Common myeloid progenitor, CD34-positive (primary cell): Measurements from ENCODE around the gene GRP.
A peak's percentile ranks its signal among the peaks of the same experiment; 100 is the strongest.
"Not testable (repeated sequence)": the region's sequence is repeated elsewhere in the genome, so short reads cannot be mapped to it uniquely, and the experiment has no call there.

Experiments
- CTCF ChIA-PET: fragments of 350-600 bp; sonication (Branson Sonifier 250); formaldehyde crosslinking; loops from one replicate; lab custom pipeline; 2021; ENCODE audit warnings: antibody characterized with exemption; lab: Charles Lee
- POLR2A ChIA-PET: fragments of 350-600 bp; sonication (Branson Sonifier 250); formaldehyde crosslinking; loops from one replicate; lab custom pipeline; 2021; ENCODE audit warnings: antibody characterized with exemption; lab: Charles Lee
- DNase-seq, 3 donors: peaks; one replicate each; pipeline versions ENCODE4 v3.0.0 to v3.0.0-alpha.2; 2013
- H3K27ac ChIP-seq, 2 experiments: 1 replicate in 1 of 2; 2 replicates in 1 of 2; pipeline ENCODE4 v1.7.0; 2013; ENCODE audit warnings: inconsistent platforms in 2 of 2, low read length in 2 of 2, mild to moderate bottlenecking in 2 of 2, low read depth in 1 of 2, moderate library complexity in 1 of 2; ENCODE audit not compliant: severe bottlenecking in 2 of 2, insufficient read depth in 1 of 2, poor library complexity in 1 of 2
- H3K27me3 ChIP-seq, 5 experiments: replicated peaks in 2 of 5; 1 replicate in 3 of 5; 2 replicates in 2 of 5; pipeline versions ENCODE4 v1.6.1 to v1.7.0; 2013; ENCODE audit warnings: low read length in 4 of 5, mild to moderate bottlenecking in 2 of 5, moderate library complexity in 2 of 5, inconsistent platforms in 1 of 5; ENCODE audit not compliant: insufficient read depth in 5 of 5, control insufficient read depth in 4 of 5
- H3K36me3 ChIP-seq, 4 experiments: 1 replicate in 2 of 4; 2 replicates in 2 of 4; pipeline versions ENCODE4 v1.6.1 to v1.7.0; 2013; ENCODE audit warnings: low read length in 3 of 4, control low read depth in 1 of 4, mild to moderate bottlenecking in 1 of 4; ENCODE audit not compliant: control insufficient read depth in 4 of 4, insufficient read depth in 4 of 4
- H3K4me1 ChIP-seq, 4 experiments: 1 replicate in 3 of 4; 2 replicates in 1 of 4; pipeline versions ENCODE4 v1.6.1 to v1.7.1; 2013; ENCODE audit warnings: low read length in 3 of 4, mild to moderate bottlenecking in 3 of 4, control low read depth in 1 of 4, inconsistent platforms in 1 of 4, moderate library complexity in 1 of 4; ENCODE audit not compliant: control insufficient read depth in 4 of 4, insufficient read depth in 4 of 4; ENCODE audit errors: control extremely low read depth in 1 of 4
- H3K4me3 ChIP-seq, 7 experiments: 1 replicate in 4 of 7; 2 replicates in 3 of 7; pipeline versions ENCODE4 v1.5.1 to v1.7.0; 2013; ENCODE audit warnings: mild to moderate bottlenecking in 7 of 7, low read length in 6 of 7, moderate library complexity in 6 of 7, inconsistent platforms in 2 of 7, low read depth in 2 of 7, control low read depth in 1 of 7; ENCODE audit not compliant: insufficient read depth in 4 of 7, control insufficient read depth in 1 of 7; ENCODE audit errors: extremely low read depth in 1 of 7
- H3K9me3 ChIP-seq, 5 experiments: 1 replicate in 4 of 5; 2 replicates in 1 of 5; pipeline versions ENCODE4 v1.6.1 to v1.7.1; 2013; ENCODE audit warnings: low read length in 4 of 5, mild to moderate bottlenecking in 2 of 5, inconsistent platforms in 1 of 5, low read depth in 1 of 5, moderate library complexity in 1 of 5; ENCODE audit not compliant: control insufficient read depth in 4 of 5, insufficient read depth in 2 of 5; ENCODE audit errors: control extremely low read depth in 1 of 5
- WGBS: methylation state at CpG from one replicate; pipeline ENCODE4 v1.1.5; 2013; ENCODE audit not compliant: insufficient coverage; 5-methylcytosine and 5-hydroxymethylcytosine counted together

The GRP gene

GRCh38 chr18:59238385-59238784 is 18.4 kb downstream of the GRP start:
- POLR2A ChIA-PET: no interaction called here
- no peaks in the 10 kb centered on the region for H3K36me3 ChIP-seq
- H3K27me3 ChIP-seq: peaks cover 3 to 7% (median 4%) of the 10 kb centered on the region in 5 experiments
- H3K4me3 ChIP-seq: no peak overlapping the region
- no peaks in the 10 kb centered on the region for H3K4me1 ChIP-seq
- no peak overlapping the region for H3K27ac ChIP-seq
- H3K9me3 ChIP-seq: no peaks in the 10 kb centered on the region
- no peak for DNase-seq
- CTCF ChIA-PET: interaction anchor here (1.1 kb wide), 1 partner anchor 11 kb away, joined by 3 read pairs; no protein-coding TSS in a partner anchor

GRCh38 chr18:59239642-59240041 is 19.7 kb downstream of the GRP start:
- no peak for DNase-seq
- 89% methylated on average over 4 of the region's 4 CpGs for WGBS
- CTCF ChIA-PET: interaction anchor here (1.1 kb wide), 1 partner anchor 9 kb away, joined by 3 read pairs; no protein-coding TSS in a partner anchor
- H3K4me1 ChIP-seq: no peaks in the 10 kb centered on the region
- H3K9me3 ChIP-seq: no peaks in the 10 kb centered on the region
- POLR2A ChIA-PET: no interaction called here
- H3K36me3 ChIP-seq: no peaks in the 10 kb centered on the region
- no peak overlapping the region for H3K27ac ChIP-seq
- H3K27me3 ChIP-seq: peaks cover 4 to 12% (median 6%) of the 10 kb centered on the region in 5 experiments
- no peak overlapping the region for H3K4me3 ChIP-seq

DNA sequence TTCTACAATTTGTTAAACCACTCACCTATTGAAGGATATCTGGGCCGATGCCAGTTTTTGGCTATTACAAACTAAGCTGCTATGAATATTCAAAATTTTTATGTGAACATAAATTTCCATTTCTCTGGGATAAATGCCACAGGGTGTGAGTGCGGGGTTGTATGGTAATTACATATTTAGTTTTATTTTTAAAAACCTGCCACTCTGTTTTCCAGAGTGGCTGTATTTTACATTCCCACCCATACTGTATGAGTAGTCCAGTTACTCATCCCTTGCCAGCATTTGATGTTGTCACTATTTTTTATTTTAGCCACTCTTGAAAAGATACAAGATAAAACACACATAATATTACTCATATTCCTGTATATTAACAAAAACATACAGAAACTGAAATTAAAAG is 22.9 kb downstream of the GRP start:
- peaks cover 7 to 28% (median 17%) of the 10 kb centered on the region in 5 experiments for H3K27me3 ChIP-seq
- H3K27ac ChIP-seq: no peak overlapping the region
- no peak for DNase-seq
- H3K4me1 ChIP-seq: no peaks in the 10 kb centered on the region
- H3K9me3 ChIP-seq: no peaks in the 10 kb centered on the region
- WGBS: no CpG with 5 or more reads among the region's 2 CpGs
- no peak overlapping the region for H3K4me3 ChIP-seq
- ChIA-PET POLR2A (no interaction called here), CTCF (no interaction called here)
- no peaks in the 10 kb centered on the region for H3K36me3 ChIP-seq

DNA sequence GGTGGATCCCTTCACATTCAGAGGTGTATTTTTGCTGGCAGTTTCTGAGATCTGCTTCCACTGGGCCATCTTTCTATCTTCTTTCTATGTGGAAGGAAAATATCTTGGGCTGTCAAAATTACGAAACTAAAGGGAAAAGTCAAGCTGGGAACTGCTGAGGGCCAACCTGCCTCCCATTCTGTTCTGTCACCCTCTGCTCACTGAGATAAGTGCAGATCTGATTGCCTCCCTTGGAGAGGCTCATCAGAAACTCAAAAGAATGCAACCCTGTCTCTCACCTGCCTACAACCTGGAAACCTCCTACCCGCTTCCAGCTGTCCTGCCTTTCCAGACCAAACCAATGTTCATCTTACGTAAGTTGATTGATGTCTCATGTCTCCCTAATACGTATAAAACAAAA is 26.8 kb downstream of the GRP start:
- POLR2A ChIA-PET: no interaction called here
- CTCF ChIA-PET: interaction anchor here (0.6 to 4.7 kb wide), 2 partner anchors 127 to 156 kb away, joined by 3 to 63 read pairs; no protein-coding TSS in a partner anchor

GRCh38 chr18:59249199-59249774 is 29.3 kb downstream of the GRP start:
- POLR2A ChIA-PET: no interaction called here
- H3K4me3 ChIP-seq: no peak overlapping the region
- H3K27me3 ChIP-seq: peaks cover 9 to 30% (median 17%) of the 10 kb centered on the region in 5 experiments
- no peaks in the 10 kb centered on the region for H3K36me3 ChIP-seq
- peak; percentile 66 to 80 (median 73) for DNase-seq
- peaks cover 0 to 1% (median 0%) of the 10 kb centered on the region in 5 experiments for H3K9me3 ChIP-seq
- CTCF ChIA-PET: interaction anchor here (0.6 to 4.7 kb wide), 15 partner anchors 9 to 162 kb away, joined by 3 to 63 read pairs (median 4); partner anchors contain the start of gene RAX
- no peak overlapping the region for H3K27ac ChIP-seq
- H3K4me1 ChIP-seq: no peaks in the 10 kb centered on the region
- 7% methylated on average over 3 of the region's 5 CpGs for WGBS

More for the DNA sequence above, 26.8 kb downstream of the GRP start:
- Histone ChIP-seq H3K4me3 (no peak overlapping the region), H3K27me3 (peaks cover 7 to 30% (median 17%) of the 10 kb centered on the region in 5 experiments), H3K9me3 (peaks cover 0 to 1% (median 0%) of the 10 kb centered on the region in 5 experiments), H3K36me3 (no peaks in the 10 kb centered on the region), H3K4me1 (no peaks in the 10 kb centered on the region), H3K27ac (no peak overlapping the region)
- 60% methylated on average over 3 of the region's 4 CpGs for WGBS
- DNase-seq: no peak

DNA sequence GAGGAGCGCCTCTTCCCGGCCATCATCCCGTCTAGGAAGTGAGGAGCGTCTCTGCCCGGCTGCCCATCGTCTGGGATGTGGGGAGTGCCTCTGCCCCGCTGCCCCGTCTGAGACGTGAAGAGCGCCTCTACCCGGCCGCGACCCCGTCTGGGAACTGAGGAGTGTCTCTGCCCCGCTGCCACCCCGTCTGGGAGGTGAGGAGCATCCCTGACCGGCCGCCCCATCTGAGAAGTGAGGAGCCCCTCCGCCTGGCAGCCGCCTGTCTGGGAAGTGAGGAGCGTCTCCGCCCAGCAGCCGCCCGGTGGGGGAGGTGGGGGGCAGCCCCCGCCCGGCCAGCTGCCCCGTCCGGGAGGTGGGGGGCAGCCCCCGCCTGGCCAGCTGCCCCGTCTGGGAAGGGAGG is 35.5 kb downstream of the GRP start:
- H3K27me3 ChIP-seq: peaks cover 0 to 10% (median 4%) of the 10 kb centered on the region in 5 experiments
- CTCF ChIA-PET, POLR2A ChIA-PET, H3K27ac ChIP-seq, H3K4me1 ChIP-seq, DNase-seq, H3K36me3 ChIP-seq, H3K4me3 ChIP-seq, H3K9me3 ChIP-seq: not testable (repeated sequence)
- WGBS: 95% methylated on average over 5 of the region's 30 CpGs

DNA sequence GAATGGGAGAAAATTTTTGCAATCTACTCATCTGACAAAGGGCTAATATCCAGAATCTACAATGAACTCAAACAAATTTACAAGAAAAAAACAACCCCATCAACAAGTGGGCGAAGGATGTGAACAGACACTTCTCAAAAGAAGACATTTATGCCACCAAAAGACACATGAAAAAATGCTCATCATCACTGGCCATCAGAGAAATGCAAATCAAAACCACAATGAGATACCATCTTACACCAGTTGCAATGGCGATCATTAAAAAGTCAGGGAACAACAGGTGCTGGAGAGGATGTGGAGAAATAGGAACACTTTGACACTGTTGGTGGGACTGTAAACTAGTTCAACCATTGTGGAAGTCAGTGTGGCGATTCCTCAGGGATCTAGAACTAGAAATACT is 41.9 kb downstream of the GRP start:
- H3K9me3 ChIP-seq, H3K4me3 ChIP-seq, CTCF ChIA-PET, POLR2A ChIA-PET, H3K36me3 ChIP-seq, H3K27ac ChIP-seq, DNase-seq: not testable (repeated sequence)
- Histone ChIP-seq H3K4me1 (peaks cover 0 to 13% (median 2%) of the 10 kb centered on the region in 4 experiments), H3K27me3 (peaks cover 19 to 45% (median 31%) of the 10 kb centered on the region in 5 experiments)
- no CpG with 5 or more reads among the region's 3 CpGs for WGBS
